Activated CD4-positive, alpha-beta memory T cell treated with anti-CD3 and anti-CD28 coated beads, Interleukin-2, amount 10 ng/mL, durations not matched to agents 7 days and 5 days (primary cell): ENCODE results near the gene KCNMA1. TPM values are rescaled to one million over a fixed set of nuclear protein-coding genes. Genes with fewer than 3 reads are reported as not detected.
A peak's percentile ranks its signal among the peaks of the same experiment; 100 is the strongest.

Source experiments
- CTCF ChIA-PET: fragments of 350-600 bp; sonication (Branson Sonifier 250); formaldehyde crosslinking; loops from one replicate; lab custom pipeline; 2021; ENCODE audit warnings: antibody characterized with exemption, inconsistent platforms; lab: Charles Lee
- POLR2A ChIA-PET: fragments of 350-600 bp; sonication (Branson Sonifier 250); formaldehyde crosslinking; loops from one replicate; lab custom pipeline; 2021; ENCODE audit warnings: antibody characterized with exemption; lab: Charles Lee
- DNase-seq: peaks from one replicate; pipeline ENCODE4 v3.0.0-alpha.2; 2020
- H3K27ac Mint-ChIP-seq: one replicate; pipeline ENCODE4 v1.8.0; 2021; ENCODE audit warnings: mild to moderate bottlenecking, mixed read lengths
- H3K27me3 Mint-ChIP-seq: one replicate; pipeline ENCODE4 v1.8.0; 2021; ENCODE audit warnings: mixed read lengths
- H3K36me3 Mint-ChIP-seq: one replicate; pipeline ENCODE4 v1.8.0; 2021; ENCODE audit warnings: low read depth, mixed read lengths
- H3K4me1 Mint-ChIP-seq: one replicate; pipeline ENCODE4 v1.8.0; 2021; ENCODE audit warnings: mixed read lengths
- H3K4me3 Mint-ChIP-seq: one replicate; pipeline ENCODE4 v1.8.0; 2021; ENCODE audit warnings: mild to moderate bottlenecking, mixed read lengths
- H3K9me3 Mint-ChIP-seq: one replicate; pipeline ENCODE4 v1.8.0; 2021; ENCODE audit warnings: mixed read lengths
- total RNA-seq, 2 experiments: library from RNA; stranded (reverse); gene quantifications; one replicate each; pipeline ENCODE4 v1.2.3, GENCODE V29; 2021

Gene KCNMA1
- total RNA-seq, 2 experiments from 2014 or later = 0.25 to 0.38 TPM

DNA sequence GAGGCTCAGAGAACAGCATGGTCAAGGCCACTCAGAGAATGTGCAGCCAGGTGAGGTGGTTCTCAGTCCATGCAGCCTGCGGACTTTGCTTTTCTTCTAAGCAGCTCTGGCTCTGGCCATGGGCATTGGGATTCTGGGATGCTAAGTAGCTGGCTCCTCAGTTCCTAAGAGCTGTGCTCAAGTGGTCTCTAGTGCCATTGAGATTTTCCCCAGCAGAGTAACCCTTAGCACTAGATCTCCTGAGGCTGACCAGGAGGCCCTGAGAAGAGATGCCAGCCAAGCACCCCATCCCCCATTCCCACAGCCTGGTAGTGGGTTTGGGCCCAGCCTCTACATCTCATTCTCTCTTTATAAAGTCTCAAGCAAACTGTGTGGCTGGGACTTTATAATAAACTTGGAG, 77.1 kb downstream of the KCNMA1 start:
- POLR2A ChIA-PET = no interaction called here
- Mint-ChIP-seq H3K4me3 (no peak overlapping the region), H3K27me3 (peaks cover 27% of the 10 kb centered on the region), H3K9me3 (no peaks in the 10 kb centered on the region), H3K4me1 (peaks cover 3% of the 10 kb centered on the region), H3K36me3 (no peaks in the 10 kb centered on the region), H3K27ac (no peak overlapping the region)
- no peak for DNase-seq
- CTCF ChIA-PET = no interaction called here

DNA sequence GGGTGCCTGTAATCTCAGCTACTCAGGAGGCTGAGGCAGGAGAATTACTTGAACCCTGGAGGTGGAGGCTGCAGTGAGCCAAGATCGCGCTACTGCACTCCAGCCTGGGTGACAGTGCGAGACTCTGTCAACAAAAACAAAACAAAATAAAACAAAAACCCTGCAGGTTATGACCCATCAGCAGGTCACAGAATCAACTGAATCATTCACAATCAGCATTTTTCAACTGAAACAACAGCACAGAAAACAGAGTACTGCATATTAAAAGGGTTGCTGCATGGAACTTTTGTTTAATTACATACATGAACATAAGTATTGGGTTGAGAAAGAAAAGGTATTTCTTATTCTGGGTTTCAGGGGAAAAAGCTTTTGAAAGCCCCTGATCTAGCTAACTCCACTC, 77.6 kb downstream of the KCNMA1 start:
- Mint-ChIP-seq H3K36me3 (no peaks in the 10 kb centered on the region), H3K27me3 (peaks cover 24% of the 10 kb centered on the region), H3K27ac (no peak overlapping the region), H3K9me3 (no peaks in the 10 kb centered on the region), H3K4me1 (peaks cover 6% of the 10 kb centered on the region), H3K4me3 (no peak overlapping the region)
- ChIA-PET CTCF (no interaction called here), POLR2A (no interaction called here)
- no peak for DNase-seq

DNA sequence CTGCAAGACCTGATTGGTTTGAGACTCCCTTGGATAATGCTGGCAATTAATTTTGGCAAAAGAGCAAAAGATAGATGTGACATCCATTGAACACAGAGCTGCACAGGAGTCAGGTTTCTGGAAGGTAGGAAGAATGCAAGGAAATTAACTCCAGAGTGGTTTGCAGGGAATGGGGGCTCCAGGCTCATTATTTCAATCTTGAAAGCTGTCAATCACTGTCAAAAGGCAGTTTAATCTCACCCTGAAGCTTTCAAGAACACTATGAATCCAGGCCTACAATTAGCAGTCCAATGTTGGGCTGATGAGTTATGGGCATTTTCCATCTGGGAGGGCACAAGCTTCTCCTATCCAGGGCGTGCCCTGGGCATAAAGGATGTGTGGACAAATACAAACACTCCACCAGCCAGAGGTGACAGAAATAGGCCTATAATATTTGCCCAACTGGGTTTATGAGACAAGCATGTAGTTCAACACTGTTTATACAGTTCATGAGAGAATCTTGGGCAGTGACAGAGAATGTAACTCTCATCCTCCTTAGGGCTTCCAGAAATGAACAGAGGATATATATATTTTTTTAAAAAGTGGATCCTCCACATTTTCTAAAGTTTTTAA, 80.5 kb downstream of the KCNMA1 start:
- Mint-ChIP-seq H3K36me3 (no peaks in the 10 kb centered on the region), H3K27me3 (peaks cover 6% of the 10 kb centered on the region), H3K27ac (no peak overlapping the region), H3K4me1 (peaks cover 13% of the 10 kb centered on the region), H3K4me3 (no peak overlapping the region), H3K9me3 (no peaks in the 10 kb centered on the region)
- CTCF ChIA-PET = no interaction called here
- POLR2A ChIA-PET = no interaction called here
- DNase-seq = no peak

DNA sequence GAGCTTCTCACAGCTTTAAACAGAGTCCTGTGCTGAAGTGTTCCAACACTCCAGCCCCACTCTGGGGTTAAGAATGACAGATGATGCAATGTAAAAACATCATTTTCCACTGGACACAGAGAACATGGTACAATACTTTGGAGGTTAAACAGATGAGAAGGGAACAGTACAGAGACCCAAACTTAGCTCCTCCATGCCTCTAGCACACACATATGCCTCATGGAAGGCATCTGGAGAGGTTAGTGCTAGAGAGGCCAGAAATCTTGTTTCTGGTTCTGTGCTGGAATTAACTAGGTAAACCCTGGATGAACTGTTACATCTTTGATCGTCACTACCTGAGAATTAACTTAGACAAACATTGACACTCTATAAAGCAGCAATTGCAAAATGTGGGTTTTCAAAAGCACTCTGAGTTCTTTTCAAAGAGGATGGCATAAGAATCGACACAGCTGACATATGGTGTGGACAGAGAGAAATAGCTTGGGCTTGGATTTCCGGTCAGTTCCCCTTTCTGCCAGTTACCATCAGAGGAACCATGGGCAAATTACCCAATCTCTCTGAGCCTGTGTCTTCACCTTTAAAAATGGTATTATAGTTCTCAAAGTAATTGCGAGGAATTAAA, 81.9 kb downstream of the KCNMA1 start:
- POLR2A ChIA-PET = no interaction called here

DNA sequence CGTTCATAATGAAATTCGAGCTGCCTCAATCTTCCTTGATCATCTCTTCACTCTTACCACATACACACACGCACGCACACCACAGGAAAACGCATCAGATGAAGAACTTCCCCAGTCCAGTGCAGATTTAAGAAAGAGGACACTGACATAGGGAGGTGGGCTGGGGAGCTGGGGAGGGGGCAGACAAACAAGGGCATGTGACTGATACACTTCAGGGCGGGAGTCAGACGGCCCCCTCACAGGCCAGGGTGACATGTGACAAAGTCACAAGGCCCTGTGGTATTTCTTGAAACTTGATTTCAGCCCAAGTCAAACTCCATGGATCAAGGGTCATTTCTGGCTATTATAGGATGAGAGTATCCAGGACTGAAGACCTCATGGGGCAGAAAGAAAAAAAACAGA, 82.6 kb downstream of the KCNMA1 start:
- CTCF ChIA-PET = no interaction called here

More for the DNA sequence above, 81.9 kb downstream of the KCNMA1 start:
- Mint-ChIP-seq H3K36me3 (no peaks in the 10 kb centered on the region), H3K4me3 (no peak overlapping the region), H3K27ac (no peak overlapping the region), H3K9me3 (no peaks in the 10 kb centered on the region), H3K27me3 (peaks cover 6% of the 10 kb centered on the region), H3K4me1 (peaks cover 13% of the 10 kb centered on the region)
- DNase-seq = no peak
- CTCF ChIA-PET = no interaction called here

DNA sequence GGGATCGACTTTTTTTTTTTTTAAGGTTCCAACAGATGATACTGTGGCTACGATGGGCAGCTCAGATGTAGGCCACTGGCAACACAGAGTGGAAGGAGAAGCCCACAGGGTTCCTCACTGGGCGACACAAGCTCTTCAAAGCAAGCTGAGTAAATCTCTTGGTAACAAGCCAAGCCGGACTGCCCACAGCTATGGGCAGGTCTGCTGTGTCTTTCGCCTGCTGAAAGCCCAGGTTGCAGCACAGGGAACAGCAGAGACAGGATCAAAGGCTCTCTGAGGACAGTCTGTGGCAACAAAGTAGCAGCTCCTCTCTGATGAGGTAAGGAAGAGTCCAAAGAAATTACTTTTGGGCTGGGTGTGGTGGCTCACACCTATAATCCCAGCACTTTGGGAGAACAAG, 83.6 kb downstream of the KCNMA1 start:
- peaks cover 6% of the 10 kb centered on the region for H3K27me3 Mint-ChIP-seq
- ChIA-PET CTCF (interaction anchor here (1.3 kb wide), 1 partner anchor 10 kb away, joined by 3 read pairs; no protein-coding TSS in a partner anchor), POLR2A (no interaction called here)
- H3K9me3 Mint-ChIP-seq = no peaks in the 10 kb centered on the region
- peaks cover 13% of the 10 kb centered on the region for H3K4me1 Mint-ChIP-seq
- no peak for DNase-seq
- no peak overlapping the region for H3K27ac Mint-ChIP-seq
- no peaks in the 10 kb centered on the region for H3K36me3 Mint-ChIP-seq
- H3K4me3 Mint-ChIP-seq = no peak overlapping the region

More for the DNA sequence above, 82.6 kb downstream of the KCNMA1 start:
- no peak overlapping the region for H3K27ac Mint-ChIP-seq
- no peaks in the 10 kb centered on the region for H3K9me3 Mint-ChIP-seq
- no peaks in the 10 kb centered on the region for H3K36me3 Mint-ChIP-seq
- no peak overlapping the region for H3K4me3 Mint-ChIP-seq
- peaks cover 13% of the 10 kb centered on the region for H3K4me1 Mint-ChIP-seq
- peaks cover 6% of the 10 kb centered on the region for H3K27me3 Mint-ChIP-seq
- DNase-seq = peak; percentile 17
- POLR2A ChIA-PET = no interaction called here

DNA sequence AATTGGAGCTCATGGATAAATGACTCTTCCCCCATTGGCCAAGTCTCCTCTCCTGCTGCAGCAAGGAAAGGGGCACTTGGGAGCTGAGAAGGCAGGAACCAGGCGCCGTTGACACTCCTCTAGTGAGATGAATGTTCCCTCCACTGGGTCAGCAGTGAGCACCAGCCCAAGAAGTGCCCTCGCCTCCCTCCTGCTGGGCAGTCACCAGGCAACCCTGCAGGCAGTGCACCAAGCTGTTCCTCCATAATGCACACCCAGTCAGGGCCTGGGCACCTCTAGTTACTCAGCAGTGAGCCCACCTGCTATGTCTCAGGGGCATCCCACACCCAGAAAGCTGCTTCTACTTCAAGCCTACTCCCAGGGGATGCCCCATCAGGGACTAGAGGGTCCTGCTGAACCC, 84.3 kb downstream of the KCNMA1 start:
- ChIA-PET CTCF (interaction anchor here (1.3 kb wide), 1 partner anchor 10 kb away, joined by 3 read pairs; no protein-coding TSS in a partner anchor), POLR2A (no interaction called here)
- DNase-seq = no peak
- Mint-ChIP-seq H3K27me3 (peaks cover 10% of the 10 kb centered on the region), H3K4me3 (no peak overlapping the region), H3K27ac (no peak overlapping the region), H3K4me1 (peaks cover 13% of the 10 kb centered on the region), H3K9me3 (no peaks in the 10 kb centered on the region), H3K36me3 (no peaks in the 10 kb centered on the region)

DNA sequence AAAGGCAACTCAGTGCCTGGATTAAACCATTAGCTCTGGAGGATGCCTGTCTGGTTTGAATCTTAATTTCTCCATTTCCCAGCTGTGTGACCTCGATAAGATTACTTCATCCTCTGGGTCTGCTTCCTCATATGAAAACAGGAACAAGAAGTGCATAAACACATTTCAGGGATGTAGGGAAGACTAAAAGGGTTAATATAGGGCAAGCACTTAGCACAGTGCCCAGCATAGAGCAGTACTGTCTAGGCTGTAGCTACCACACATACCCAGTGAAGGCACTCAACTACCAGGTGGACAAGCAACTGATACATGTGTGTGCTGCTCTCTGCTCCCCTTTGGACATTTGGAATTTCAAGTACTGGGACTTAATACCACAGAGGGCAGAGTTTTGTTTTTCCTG, 85.4 kb downstream of the KCNMA1 start:
- CTCF ChIA-PET = no interaction called here
- Mint-ChIP-seq H3K27me3 (peaks cover 10% of the 10 kb centered on the region), H3K27ac (no peak overlapping the region), H3K4me1 (peaks cover 13% of the 10 kb centered on the region), H3K36me3 (no peaks in the 10 kb centered on the region), H3K4me3 (no peak overlapping the region), H3K9me3 (no peaks in the 10 kb centered on the region)
- POLR2A ChIA-PET = no interaction called here
- no peak for DNase-seq

DNA sequence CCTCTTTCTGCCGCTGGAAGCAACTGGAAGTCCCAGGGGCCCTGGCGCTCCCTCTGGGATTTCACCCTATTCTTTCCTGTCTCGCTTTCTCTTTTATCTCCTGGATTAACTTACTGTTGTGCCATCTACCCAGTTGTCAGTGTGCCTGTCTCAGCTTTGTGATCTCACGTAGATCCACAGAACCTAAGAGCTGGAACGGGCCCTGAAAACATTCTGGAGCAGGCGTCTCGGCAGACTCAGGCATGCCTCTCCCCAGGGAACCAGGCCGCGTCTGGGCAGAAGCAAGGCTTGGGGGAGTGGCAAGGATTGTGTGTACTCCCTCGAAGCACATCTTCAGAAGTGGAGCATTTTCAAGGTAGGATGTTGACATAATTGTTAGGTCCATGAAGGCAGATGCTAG, 87.2 kb downstream of the KCNMA1 start:
- Mint-ChIP-seq H3K4me1 (peaks cover 9% of the 10 kb centered on the region), H3K4me3 (no peak overlapping the region), H3K9me3 (no peaks in the 10 kb centered on the region), H3K27ac (no peak overlapping the region), H3K27me3 (peaks cover 5% of the 10 kb centered on the region), H3K36me3 (no peaks in the 10 kb centered on the region)
- POLR2A ChIA-PET = no interaction called here
- CTCF ChIA-PET = no interaction called here
- no peak for DNase-seq

DNA sequence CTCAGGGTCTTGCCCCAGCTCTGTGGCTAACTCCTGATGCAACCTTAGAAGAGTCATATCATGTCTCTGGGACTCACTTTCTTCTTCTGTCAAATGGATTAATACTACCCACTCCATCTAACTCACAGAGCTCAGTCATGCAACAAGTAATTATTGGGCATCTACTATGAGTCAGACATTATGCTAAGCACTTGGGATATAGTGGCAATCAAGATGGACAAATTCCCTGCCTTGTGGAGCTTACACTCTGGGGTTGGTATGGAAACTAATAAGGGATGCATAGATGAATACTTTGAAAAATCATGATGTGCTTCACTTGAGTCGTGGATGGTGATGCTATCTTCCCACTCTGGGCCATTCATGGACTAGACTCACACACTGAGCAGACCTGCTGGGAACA, 88.9 kb downstream of the KCNMA1 start:
- Mint-ChIP-seq H3K4me1 (no peaks in the 10 kb centered on the region), H3K4me3 (no peak overlapping the region), H3K36me3 (no peaks in the 10 kb centered on the region), H3K27me3 (peaks cover 10% of the 10 kb centered on the region), H3K27ac (no peak overlapping the region), H3K9me3 (no peaks in the 10 kb centered on the region)
- CTCF ChIA-PET = no interaction called here
- POLR2A ChIA-PET = no interaction called here
- no peak for DNase-seq

DNA sequence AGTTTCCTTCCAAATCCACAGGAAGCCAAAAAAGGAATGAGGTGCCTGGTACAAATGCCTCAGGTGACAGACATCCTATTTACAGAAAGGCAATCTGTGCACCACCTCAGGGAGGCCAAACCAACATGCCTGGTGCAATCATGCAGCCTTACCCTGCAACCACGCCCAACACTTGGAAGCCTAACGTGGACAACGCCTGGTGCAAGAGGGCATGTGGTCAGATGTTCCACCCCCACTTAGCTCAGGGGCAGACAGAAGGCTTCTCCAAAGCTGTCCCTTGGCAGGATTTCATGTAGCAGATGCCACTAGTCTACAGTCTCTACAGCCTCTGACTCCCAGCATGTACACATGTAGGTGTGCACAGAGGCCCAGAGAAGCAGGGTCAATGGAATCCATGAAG, 89.5 kb downstream of the KCNMA1 start:
- Mint-ChIP-seq H3K9me3 (no peaks in the 10 kb centered on the region), H3K4me1 (no peaks in the 10 kb centered on the region), H3K27ac (no peak overlapping the region), H3K4me3 (no peak overlapping the region), H3K36me3 (no peaks in the 10 kb centered on the region), H3K27me3 (peaks cover 14% of the 10 kb centered on the region)
- ChIA-PET POLR2A (no interaction called here), CTCF (interaction anchor here (0.5 kb wide), 1 partner anchor 35 kb away, joined by 4 read pairs; no protein-coding TSS in a partner anchor)
- no peak for DNase-seq

DNA sequence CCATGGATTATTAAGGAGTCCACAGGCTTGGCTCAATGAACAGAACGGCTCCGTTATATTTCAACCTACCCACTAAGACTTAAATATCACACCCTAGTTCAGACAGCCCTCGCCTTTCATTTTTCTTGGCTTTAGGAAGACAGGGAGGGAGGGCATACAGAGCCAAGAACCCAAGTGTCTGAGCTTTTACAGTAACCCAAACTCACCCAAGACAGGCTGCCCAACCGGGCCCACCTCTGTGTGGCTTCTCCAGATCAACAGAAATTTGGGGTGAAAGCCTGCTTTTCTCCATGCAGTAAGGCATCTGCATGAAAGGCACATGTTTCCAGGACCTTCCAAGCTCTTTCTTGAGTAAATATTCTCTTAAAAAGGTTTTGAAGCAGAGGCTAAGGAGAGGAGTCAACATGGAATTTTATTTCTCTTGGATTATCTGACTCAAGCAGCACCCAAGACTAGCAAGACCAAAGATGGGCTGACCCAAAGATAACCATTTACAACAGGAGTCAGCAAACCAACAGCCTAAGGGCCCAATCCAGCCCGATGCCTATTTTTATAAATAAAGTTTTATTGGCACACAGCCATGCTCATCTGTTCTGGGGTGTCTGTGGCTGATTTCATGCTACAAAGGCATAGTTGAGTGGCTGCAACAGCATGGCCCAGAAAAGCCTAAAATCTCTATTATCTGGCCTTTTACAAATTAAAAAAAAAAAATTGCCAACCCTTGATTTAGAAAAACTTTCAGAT, 90.1 kb downstream of the KCNMA1 start:
- no peaks in the 10 kb centered on the region for H3K36me3 Mint-ChIP-seq
- H3K9me3 Mint-ChIP-seq = no peaks in the 10 kb centered on the region
- DNase-seq = no peak
- peaks cover 16% of the 10 kb centered on the region for H3K27me3 Mint-ChIP-seq
- ChIA-PET CTCF (interaction anchor here (0.5 kb wide), 1 partner anchor 34 kb away, joined by 4 read pairs; no protein-coding TSS in a partner anchor), POLR2A (no interaction called here)
- H3K4me1 Mint-ChIP-seq = no peaks in the 10 kb centered on the region
- H3K27ac Mint-ChIP-seq = no peak overlapping the region
- no peak overlapping the region for H3K4me3 Mint-ChIP-seq

DNA sequence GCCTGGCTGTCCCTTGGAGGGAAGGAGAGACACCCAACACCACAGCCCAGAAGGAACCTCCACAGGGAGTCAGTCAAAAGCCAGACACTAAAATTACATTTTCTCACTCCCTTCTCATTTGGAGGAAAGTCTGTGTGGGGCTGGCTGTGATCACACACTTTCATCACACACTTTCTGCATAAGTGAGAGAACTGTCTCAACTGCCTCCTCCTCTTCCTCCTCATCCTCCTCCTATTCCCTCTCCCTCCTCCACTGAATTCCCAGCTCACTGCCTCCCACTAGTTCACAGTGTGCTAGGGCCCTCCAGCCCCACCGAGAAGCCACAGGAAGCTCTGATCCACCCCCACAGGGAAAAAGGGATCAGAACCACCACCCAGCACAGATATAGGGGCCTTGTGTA, 91.6 kb downstream of the KCNMA1 start:
- H3K9me3 Mint-ChIP-seq = no peaks in the 10 kb centered on the region
- ChIA-PET POLR2A (no interaction called here), CTCF (no interaction called here)
- no peaks in the 10 kb centered on the region for H3K36me3 Mint-ChIP-seq
- no peaks in the 10 kb centered on the region for H3K4me1 Mint-ChIP-seq
- peaks cover 16% of the 10 kb centered on the region for H3K27me3 Mint-ChIP-seq
- H3K4me3 Mint-ChIP-seq = no peak overlapping the region
- no peak overlapping the region for H3K27ac Mint-ChIP-seq
- DNase-seq = no peak
